GM11168 (cell line): ENCODE results near the gene NR5A2.

Experiments
- in situ Hi-C: fragments of 300-500 bp; cut with MboI; formaldehyde crosslinking; loops from one replicate; pipeline ENCODE4 v1.12.0; 2022; ENCODE audit warnings: low sequenced_read_pairs; ENCODE audit not compliant: unreplicated experiment

The NR5A2 gene

DNA sequence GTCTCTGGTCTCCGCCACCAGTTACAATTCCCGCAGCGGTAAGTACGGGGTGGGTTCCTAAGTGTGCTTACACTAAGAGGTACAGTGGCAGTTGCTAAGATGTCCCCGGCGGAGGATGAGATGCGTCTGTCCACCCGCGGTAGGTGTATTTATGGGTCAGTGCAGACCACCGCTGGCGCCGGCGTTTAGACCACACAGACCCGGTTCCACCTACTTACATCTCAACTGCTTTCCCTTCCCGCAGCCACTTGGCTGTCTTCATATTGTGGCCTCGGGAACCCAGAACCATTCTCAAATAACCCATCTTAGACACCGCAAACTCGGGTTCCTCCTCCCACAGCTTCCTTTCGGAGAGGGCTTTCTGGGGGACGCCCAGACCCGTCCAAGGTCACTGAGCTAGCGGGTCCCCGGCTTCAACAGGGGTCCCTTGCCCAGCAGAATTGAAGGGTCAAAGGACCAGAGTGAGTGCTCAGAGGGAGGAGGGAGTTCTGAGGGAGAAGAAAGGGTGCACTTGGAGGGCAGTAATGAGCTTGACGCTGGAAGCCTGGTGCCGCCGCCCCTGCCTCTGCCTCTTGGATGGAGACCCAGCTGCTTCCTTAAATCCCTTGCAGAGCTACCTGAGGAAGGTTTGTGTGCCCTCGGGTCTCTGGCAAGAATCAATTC lies 8.6 kb downstream of the NR5A2 start:
- in situ Hi-C loops = no loop called here

DNA sequence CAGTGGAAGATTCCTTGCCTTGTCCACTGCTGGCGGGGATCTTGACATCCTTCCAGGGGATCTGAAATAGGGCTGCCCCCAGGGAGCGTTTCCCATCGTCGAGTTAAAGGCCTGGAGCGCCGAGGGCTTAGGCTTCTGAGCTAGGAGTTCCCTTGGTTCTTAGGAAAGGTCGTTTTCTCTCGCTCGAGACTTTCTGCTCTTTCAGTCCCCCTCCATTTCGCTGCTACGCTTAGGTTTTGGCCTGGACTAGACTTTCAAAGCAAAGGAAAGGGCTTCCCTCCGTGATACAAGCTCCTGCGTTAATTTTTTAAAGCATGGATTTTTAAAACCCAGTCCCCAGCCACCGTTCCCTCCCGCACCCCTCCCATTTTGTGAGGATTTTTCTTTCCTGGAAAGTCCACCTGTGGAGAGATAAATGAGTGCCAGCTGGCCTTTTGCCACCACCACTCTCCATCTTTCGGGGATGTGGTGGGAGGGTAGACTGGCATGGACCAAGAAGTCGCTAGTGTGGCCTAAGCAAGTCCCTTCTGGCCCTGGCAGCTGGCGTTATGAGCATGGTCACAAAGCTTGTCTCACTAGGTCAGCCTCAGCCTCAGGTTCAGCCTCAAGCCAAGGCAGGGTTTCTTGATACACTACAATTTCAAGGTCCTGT lies 9.2 kb downstream of the NR5A2 start:
- in situ Hi-C loops = no loop called here

- in situ Hi-C loops = no loop called here
Observed at GRCh38 chr1:200037501-200037900, 10.0 kb downstream of the NR5A2 start.

- in situ Hi-C loops = no loop called here
Observed at GRCh38 chr1:200037904-200038303, 10.4 kb downstream of the NR5A2 start.

DNA sequence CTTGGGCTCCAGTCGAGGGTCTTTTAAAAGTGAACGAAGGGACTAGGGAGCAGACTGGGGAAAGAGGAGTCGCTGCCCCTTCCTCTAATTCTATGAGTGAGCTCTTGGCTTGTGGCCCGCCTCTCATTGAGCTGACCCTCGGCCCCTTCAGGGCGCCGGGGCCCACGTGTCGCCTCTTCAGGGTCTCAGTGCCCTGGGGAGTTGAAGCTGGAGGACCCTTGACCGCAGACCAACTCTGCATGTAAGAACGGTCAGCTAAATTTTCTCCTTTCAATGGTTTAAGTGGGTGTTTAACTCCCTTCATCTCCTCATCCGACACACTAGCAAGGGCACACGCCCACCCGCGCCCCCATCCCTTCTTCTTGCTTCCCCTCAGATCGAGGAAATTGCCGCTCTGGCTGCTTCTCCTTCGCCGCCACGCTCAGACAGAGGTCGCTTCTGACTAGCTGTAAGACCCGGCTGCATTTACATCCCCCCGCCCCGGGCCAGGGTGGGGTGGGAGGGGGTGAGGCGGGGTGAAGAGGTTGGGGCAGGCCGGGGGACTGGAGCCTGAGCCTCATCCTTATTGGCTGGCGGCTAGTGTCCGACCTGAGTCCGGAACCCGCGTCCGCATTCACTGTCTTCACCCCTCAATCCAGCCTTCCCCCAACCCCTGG lies 10.9 kb downstream of the NR5A2 start:
- in situ Hi-C loops = no loop called here

- in situ Hi-C loops = no loop called here
Observed at GRCh38 chr1:200038981-200039848, 11.7 kb downstream of the NR5A2 start.

DNA sequence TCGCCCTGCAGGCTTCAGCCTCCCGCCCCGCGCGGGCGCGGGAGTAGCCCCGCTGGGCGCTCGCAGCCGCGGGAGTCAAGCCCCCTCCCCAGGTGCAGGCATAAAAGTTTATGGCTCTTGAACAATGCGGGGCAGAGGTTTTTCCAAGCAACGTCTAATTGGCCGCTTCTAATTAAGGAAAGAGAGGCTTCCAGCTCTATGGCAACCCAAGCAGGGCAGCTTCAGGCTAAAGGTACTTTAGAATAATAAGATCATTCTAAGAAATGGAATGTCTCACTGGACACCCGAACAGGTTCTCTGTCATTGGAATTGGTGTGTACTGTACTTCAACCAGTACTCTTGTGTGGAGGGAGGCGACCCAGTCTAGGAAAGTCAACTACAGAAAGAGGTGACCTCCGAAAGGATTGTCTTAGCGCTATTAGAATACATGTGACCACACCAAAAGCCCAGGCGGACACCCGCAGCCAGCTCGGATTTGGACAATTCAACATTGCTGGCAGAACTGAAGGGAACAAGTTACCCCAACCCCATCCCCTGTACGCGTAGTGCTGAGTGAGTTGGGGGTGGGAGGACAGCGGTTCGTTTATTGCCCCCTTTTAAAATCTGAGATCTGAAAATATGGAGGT lies 12.5 kb downstream of the NR5A2 start:
- in situ Hi-C loops = no loop called here

- in situ Hi-C loops = no loop called here
Observed at GRCh38 chr1:200040481-200041138, 13.1 kb downstream of the NR5A2 start.

DNA sequence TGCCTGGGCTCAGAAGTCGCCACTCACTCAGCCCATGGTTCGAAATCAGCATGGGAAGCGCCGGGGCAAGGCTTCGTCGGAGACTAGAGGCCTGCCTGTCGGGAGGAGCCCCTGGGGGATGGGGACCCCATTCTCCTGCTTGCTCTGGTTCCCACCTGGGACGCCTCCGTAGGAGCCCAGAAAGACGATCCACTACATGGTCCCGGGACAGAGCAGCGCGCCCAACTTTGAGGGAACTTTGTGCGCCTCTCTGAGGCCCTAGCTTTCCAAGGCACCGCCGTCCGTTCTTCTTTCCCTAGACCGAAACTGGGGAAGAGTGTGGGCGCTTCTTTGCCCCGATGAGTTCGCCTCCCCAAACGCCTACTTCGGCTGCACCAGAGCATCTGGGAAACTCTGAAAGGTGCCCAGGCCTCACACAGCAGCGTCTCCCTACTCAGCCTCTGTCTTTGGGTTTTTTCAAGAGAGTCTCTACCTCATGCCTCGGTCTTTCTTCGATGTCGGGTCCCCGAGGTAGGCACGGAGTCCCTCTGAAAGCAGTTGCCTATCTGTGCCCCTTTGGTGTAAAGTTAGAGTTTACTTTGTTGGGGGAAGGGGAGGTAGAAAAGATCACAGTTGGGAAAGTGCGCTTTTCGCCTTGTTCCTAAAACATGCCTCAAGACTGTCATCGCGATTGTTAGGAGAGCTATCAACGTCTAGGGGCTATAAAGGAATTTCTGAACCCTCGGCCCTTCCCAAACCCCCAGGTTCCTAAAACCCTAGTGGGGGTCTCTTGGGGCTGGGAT lies 14.0 kb downstream of the NR5A2 start:
- in situ Hi-C loops = no loop called here

DNA sequence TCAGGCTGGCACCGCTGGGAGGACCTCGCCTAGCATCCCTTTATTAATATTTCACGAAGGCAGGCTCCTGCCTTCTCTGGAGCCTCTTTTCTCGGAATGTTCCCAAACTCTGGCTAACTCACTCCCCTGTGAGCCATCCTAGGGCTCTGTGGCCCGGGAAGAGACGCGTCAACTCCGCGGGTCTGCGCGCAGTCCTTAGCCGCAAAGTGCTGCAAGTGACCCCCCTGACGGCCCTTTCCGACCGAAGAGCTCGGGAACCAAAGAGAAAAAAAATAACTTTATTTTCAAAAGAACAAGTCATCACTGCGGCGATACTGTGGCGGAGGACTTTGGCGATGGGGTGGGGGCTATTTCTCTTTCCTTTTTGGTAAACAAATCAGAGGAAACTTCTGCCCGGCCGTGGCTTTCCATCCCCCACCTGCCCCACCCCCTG lies 14.6 kb downstream of the NR5A2 start:
- in situ Hi-C loops = no loop called here

GRCh38 chr1:200042552-200043335 lies 15.2 kb downstream of the NR5A2 start:
- in situ Hi-C loops = no loop called here

- in situ Hi-C loops = no loop called here
Observed at GRCh38 chr1:200043336-200043668, 15.8 kb downstream of the NR5A2 start.

- in situ Hi-C loops = no loop called here
Observed at GRCh38 chr1:200046115-200046514, 18.6 kb downstream of the NR5A2 start.

DNA sequence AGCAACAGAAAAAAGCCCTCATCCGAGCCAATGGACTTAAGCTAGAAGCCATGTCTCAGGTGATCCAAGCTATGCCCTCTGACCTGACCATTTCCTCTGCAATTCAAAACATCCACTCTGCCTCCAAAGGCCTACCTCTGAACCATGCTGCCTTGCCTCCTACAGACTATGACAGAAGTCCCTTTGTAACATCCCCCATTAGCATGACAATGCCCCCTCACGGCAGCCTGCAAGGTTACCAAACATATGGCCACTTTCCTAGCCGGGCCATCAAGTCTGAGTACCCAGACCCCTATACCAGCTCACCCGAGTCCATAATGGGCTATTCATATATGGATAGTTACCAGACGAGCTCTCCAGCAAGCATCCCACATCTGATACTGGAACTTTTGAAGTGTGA lies 20.7 kb downstream of the NR5A2 start:
- in situ Hi-C loops = no loop called here

DNA sequence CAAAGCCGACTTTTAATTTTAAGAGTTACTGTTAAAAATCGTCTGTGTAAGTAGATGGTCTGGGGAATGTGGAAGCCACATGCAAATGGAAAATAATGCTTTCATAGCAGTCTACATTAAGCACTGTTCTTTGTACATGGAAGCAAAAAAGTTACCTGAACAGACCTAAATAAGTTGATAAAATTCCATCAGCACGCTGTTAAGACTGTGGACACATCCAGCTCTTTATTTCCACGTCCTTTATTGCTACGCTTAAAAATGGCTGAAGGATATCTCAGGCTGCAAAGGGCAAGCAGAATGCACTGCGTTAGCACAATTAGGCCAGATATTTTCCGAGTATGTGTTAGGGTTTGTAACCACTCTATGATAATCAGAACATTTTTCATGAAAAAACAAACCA lies 22.3 kb downstream of the NR5A2 start:
- in situ Hi-C loops = no loop called here

- in situ Hi-C loops = no loop called here
Observed at GRCh38 chr1:200051620-200052019, 24.1 kb downstream of the NR5A2 start.

DNA sequence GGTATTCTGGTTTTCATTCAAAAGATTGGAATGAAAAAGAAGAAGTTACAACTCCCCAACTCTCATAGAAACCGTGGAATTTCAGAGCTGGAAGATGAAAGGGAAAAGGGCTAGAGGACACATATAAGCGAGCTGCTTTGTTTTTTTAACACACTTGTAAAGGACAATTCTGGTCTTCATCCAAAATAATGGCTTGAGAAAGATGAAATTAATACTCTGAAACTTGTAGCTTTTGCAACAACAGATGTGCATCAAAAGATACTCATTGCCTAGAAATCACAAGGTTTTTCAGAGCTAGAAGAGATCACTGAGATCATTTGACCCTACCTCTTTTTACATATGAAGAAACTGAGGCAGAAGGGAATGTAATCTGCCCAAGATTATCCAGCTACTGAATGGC lies 25.6 kb downstream of the NR5A2 start:
- in situ Hi-C loops = no loop called here

DNA sequence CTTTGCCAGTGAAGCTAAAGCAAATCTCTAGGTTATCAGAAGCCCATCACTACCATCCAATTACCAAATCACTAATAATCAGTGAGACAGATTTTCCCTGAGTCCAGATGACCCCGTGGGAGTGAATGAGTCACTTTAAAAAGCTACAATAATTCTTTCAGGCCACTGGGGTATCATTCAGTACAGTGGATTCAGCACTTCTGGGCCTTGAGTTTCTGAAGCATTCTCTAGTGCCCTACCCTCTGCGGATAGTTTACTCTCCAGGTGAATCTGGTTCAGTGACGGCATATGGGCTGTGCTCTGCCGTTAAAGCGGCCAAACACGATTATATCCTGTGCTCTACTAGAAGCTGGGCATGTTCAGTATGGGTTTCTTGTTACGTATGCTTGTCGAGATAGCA lies 26.1 kb downstream of the NR5A2 start:
- in situ Hi-C loops = no loop called here
